ENCODE results near the gene UACA.

GRCh38 chr15:70703096-70703878, 60.1 kb downstream of the UACA start:
- TF ChIP-seq SIN3A (IDR thresholded peaks at IDR 0.05; ENCODE audit: borderline replicate concordance, low read depth, low read length) (no peak), RAD21 (IDR thresholded peaks at IDR 0.05; ENCODE audit: low read length) (no peak), CTCF (IDR thresholded peaks at IDR 0.05) (no peak), TEAD4 (IDR thresholded peaks at IDR 0.05; ENCODE audit: borderline replicate concordance, insufficient read depth) (no peak), CHD2 (IDR thresholded peaks at IDR 0.05; ENCODE audit: low read length, partially characterized antibody) (no peak), NFIC (IDR thresholded peaks at IDR 0.05; ENCODE audit: borderline replicate concordance) (no peak), GATA2 (CRISPR knock-in tag; IDR thresholded peaks at IDR 0.05) (no peak), MAX (IDR thresholded peaks at IDR 0.05; ENCODE audit: low read depth) (no peak), MEF2A (IDR thresholded peaks at IDR 0.05; ENCODE audit: borderline replicate concordance, low read depth) (no peak), TCF12 (IDR thresholded peaks at IDR 0.05) (no peak), MXI1 (IDR thresholded peaks at IDR 0.05; ENCODE audit: low read depth, low read length) (no peak), JUND (IDR thresholded peaks at IDR 0.05) (no peak)

Measured in SK-N-SH (cell line).